HG02938 (cell line): ENCODE data around the gene SIRPG.
"Not testable (repeated sequence)": the region's sequence is repeated elsewhere in the genome, so short reads cannot be mapped to it uniquely, and the experiment has no call there.

Experiments used
- ATAC-seq: cut with Tn5 transposase; IDR thresholded peaks from one replicate; pipeline ENCODE4 v1.9.1; 2021; ENCODE audit warnings: mild to moderate bottlenecking, moderate library complexity; ENCODE audit not compliant: unreplicated experiment

The SIRPG gene

DNA sequence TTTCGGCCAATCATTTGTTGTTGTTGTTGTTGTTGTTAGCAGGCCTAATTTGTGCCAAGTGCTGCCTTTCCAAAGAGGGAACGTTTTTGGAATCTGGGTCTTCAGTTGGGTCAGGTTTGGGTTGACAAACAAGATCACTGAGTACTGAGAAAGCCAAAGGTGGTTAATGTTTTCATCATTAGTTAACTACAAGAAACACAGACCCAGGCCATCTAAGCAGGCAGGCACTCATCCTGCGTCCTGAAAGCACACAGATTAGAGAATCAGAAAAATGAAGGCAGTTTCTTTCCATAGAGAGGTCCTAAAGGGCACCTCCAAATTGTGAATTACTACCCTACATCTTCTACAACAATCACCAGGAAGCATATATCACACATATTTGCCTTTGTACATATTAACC lies 15.1 kb upstream of the SIRPG start:
- no peak for ATAC-seq

DNA sequence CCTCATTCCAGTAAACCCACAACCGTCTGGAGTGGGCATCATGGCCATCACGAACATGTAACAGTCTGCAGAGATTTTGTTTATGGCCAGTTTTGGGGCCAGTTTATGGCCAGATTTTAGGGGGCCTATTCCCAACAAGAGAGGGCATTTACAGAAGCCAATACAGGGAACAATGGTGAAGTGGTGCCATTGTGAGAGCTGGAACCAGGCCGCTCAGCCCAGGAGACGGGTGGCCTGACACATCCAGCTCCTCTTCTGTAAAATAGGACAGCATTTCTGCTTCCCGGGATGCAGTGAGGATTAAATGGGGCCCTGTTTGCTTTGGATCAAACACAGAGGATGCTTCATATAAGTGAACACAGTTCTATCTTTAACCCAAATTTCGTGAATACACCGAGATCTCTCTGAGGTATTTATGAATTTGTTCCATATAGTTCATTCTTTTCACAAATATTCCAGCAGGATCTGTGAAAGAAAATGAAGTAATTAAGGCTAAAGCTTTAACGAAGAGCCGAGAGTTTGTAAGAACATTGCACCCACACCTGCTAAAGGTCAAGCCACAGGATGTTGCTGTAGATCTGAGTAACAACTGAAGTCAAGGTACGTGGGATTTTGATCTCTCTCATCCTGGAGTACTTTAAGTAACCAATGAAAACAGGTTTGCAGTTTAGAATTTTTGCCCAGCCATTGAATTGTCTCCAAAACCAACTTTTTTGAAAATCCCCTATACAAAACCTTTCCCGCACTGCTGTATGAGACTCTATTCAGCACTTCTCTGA lies 14.5 kb upstream of the SIRPG start:
- no peak for ATAC-seq

DNA sequence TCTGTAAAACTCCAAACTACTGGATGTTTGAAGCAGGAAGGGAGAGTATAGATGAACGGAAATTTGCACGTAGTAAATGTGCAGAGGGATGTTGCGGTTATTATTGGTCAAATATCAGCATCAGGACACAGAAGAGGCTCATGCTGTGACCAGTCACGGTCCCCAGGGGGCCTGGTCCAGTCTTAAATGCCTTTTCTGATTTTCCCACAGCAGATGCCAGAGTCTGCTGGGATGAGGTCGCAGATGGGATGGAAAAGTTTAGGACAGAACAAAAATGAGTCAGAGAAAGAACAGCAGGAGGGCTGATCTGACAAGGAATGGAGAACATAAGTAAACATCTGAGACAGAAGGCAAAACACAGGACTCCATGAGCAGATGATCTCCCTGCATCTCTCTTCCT lies 11.7 kb upstream of the SIRPG start:
- ATAC-seq = no peak

DNA sequence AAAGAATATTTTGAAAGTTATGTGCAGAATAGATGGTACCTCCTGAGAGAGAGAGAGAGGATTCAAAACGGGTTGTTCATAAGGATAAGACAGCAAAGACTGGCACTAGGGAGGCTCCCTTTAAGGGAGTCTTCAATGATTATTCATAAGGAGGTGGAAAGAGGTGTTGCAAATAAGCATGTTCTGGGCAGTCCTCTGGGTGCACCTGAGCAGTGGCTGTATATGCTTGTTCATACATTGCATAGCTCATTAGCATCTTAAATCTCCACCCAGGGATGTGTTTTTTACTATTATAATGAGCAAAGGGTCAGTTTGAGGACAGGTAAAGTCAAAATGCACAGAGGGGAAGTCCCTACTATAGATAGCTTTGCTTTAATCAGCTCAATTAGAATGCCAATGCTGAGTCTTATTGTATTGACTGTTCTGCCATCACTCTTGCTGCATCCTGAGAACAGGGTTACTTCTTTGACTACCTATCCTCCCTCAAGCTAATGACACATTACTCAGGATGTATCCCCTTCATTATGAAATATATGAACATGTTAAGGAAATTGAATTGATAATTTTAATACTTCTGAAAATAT lies 10.0 kb upstream of the SIRPG start:
- ATAC-seq = no peak

DNA sequence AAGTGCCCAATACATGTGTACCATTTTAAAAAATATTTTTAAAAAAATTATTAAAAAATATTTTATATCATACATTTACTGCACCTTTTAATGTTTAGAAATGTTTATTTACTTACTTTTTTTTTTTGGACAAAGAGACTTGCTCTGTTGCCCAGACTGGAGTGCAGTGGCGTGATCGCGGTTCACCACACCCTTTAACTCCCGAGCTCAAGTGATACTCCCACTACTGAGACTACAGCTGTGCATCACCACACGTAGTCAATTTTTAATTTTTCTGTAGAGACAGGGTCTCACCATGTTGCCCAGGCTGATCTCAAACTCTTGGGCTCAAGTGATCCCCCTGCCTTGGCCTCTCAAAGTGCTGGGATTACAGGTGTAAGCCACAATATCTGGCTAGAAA lies 9.2 kb upstream of the SIRPG start:
- ATAC-seq = no peak

DNA sequence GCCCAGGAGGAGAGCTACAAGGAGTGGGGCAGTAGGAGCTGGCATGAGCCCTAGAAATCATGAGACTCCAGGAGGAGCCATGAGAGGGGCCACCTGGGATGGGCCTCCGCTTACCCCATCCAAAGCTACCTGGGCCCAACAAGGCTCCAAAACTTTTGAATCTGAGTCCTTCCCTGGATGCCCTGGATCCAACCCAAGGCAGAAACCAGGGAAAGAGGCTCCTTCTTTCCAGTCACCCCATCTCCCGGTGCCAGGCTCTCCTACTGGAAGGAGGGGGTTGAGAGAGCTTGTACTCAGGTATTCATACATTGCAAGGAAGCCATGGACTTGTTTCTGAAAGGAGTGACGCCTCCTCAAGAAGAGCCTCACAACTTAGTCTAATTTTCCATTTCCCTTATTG lies 7.8 kb upstream of the SIRPG start:
- ATAC-seq = no peak

DNA sequence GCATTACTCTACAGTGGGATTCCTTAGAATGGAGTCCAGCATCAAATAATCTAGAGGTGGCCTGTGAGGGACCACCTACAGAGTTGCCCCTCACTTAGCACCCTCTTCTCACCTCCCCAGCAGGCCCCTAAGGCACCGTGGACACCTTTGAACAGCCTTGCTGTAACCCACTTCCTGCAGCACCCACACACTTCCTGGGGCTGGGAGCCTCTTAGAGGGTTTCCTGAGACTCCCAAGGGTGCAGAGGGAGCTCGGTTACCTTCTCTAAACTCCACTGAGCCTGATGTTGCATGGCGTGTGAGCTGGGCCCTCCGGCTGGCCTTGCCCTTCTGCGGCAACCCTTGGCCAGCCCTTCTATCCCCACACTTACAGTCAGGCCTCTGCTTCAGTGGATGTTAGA lies 7.3 kb upstream of the SIRPG start:
- ATAC-seq = no peak

DNA sequence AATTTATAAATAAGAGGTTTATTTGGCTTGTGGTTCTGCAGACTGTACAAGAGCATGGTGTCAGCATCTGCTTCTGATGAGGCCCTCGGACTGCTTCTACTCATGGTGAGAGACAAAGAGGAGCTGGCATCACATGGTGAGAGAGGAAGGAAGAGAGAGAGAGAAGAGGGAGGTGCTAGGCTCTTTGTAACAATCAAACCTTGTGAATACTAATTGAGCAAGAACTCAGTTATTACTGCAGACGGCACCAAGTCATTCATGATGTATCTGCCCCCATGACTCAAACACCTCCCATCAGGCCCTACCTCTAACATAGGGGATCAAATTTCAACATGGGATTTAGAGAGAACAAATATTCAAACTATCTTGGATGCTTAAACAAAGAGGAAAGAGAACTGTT lies 6.3 kb upstream of the SIRPG start:
- ATAC-seq = no peak

DNA sequence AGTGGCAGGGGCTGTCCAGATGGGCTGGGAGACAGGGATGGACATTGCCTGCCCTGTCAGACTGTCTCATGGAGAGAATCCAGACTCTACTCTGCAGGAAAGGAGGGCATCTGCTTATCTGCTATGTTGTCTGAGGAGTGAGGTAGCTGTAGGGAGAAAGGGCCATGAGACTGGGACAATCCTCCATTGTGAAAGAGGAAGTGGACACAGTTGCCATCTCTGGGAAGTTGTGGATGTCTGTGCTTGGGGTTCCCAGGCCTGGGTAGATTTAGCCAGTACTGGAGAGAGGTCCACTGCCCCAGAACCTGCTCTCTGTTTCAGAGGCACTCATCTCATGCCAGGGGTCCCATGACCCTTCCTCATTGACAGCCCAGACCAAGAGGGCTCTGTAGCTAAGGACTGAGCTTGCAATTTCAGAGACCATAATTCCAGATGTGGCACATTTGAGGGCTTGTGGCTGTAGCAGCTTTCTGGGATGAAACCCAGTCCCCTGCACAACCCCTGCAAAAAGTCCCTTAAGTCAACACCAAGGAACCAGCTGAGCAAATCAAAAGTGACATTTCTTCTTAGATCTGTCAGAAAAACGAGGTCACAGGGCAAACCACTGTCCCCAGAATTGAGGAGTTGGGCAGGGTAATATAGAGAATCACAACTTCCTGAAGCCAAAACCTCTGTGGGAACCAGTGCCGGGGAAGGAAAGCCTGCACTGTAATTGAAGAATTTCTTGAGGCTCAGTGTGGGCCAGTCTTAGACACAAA lies 4.1 kb upstream of the SIRPG start:
- ATAC-seq = no peak

DNA sequence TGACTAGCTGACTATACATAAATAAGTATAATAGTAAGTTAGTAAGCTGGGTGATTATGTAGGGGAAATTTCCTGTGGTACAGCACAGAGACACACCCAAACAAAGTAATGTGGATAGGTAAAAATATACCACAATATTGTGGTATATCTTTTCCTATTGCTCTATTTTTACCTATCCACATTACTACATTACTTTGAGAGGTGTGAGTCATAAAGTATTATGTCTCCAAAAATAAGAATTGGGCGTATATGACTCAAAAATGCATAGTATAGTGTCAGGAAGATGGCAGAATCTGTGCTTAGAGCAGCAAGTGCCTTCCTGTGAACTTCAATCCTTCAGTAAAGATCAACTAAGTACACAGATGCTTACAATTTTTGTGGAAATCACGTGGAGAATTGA lies 2.7 kb upstream of the SIRPG start:
- ATAC-seq = no peak

DNA sequence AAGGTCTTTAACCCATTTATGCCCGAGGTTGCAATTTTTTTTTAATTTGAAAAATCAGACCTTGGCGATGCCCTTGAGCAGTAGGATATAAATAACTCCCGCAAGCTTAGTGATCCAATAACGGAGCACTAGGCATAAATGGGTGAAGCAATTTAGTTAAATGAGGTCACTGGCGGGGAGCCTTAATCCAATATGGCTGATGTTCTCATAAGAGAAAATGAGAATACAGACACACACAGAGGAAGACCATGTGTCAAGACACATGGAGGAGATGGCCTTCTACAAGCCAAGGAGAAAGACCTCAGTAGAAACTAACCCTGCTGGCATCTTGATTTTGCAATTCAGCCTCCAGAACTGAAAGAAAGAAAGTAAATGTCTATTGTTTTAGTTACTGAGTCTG lies 735 bp downstream of the SIRPG start:
- no peak for ATAC-seq

DNA sequence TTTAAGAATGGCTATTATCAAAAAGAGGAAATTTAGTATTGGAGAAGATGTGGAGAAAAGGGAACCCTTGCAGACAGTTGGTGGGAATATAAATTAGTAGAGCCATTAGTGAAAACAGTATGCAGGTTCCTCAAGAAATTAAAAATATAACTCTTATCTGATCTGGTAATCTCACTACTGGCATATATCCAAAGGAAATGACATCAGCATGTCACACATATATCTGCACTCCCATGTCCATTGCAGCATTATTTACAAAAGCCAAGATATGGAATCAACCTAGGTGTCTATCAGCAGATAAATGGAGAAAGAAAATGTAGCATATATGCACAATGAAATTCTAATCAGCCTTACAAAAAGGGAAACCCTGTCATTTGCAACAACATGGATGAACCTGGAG lies 2.6 kb downstream of the SIRPG start:
- no peak for ATAC-seq

DNA sequence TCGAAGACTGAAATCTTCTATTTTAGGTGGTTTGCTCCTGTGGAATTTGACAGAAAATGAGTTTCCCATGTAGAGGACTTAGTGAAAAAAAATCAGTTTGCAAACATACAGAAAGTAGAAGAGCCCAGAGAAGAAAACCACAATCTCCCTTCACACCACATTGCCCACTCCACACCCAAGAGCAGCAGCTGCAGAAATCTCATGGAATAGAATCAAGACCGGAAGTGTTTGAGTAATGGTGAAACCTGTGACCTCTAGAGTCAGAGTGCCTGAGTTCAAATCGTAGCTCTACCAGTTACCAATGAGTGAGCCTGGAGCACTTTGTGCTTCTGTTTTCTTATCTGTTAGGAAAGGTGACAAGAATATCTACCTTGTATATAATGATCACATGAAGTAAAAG lies 4.6 kb downstream of the SIRPG start:
- ATAC-seq = no peak

DNA sequence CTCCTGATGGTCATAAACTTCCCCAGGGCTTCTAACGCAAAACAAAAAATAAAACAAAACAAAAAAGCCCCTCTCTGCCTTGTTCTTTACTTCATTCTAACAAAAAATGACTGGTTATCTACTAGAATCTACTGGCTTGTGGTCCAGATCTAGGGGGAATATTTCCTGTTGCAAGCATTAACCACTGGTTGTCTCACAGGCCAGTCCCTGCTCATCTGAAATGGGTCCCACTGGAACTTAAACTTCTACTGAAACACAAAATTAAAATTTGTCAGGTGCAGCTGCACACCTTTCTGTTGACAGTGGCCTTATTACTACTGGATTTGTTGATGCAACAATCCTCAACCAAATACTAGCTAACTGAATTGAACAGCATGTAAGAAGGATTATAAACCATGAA lies 5.5 kb downstream of the SIRPG start:
- no peak for ATAC-seq

DNA sequence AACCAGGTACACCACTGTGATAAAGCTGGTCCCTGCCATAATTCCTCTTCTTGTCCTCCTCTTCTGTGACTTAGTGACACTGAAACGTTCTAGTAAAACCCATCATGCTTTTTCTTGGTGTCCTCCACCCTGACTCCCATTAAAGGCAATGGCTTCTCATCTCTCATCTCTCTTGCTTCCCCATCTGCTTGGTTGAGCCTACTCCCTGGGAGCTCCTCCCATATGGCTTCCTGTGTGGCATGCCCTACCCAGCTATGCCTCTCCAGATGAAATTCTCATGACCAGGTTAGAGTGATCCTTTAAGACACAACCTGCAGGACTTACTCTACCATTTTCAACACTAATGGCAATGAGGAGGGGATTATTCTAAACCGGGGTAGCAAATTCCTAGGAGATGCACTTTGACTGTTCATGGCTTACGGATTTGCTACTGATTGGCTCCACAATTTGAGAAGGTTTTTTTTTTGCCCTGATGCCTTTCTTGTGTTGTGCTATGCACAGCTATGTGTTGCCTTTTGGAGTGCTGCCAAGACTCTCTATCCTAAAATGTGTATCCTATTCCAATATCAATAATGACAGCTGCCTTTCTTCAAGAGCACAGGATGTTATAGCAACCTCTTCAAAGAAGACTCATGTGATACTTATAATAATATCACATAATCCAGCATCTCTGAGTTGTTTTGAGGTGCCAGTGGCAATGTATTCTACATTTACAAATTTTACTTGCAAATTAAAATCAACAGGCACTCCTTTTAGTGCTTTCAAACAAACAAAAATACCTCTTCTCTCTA lies 6.1 kb downstream of the SIRPG start:
- no peak for ATAC-seq

DNA sequence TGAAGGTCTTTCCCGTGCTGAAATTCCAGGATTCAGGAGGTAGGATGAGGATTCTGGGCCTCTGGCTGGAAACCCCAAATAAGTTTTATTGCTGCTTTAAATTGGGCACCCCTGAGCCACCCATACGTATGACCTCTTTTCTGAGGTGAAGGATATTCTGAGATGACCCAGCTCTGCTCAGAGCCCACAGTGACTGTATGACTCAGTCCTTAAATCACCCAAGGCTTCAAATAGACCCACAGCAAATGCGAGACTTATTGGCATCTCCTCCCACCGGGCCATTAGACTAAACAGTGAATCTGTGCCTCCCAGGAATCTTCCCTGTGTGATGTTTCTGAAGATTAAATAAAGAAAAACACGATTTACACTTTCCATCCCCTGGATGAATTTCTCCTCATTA lies 9.5 kb downstream of the SIRPG start:
- no peak for ATAC-seq

DNA sequence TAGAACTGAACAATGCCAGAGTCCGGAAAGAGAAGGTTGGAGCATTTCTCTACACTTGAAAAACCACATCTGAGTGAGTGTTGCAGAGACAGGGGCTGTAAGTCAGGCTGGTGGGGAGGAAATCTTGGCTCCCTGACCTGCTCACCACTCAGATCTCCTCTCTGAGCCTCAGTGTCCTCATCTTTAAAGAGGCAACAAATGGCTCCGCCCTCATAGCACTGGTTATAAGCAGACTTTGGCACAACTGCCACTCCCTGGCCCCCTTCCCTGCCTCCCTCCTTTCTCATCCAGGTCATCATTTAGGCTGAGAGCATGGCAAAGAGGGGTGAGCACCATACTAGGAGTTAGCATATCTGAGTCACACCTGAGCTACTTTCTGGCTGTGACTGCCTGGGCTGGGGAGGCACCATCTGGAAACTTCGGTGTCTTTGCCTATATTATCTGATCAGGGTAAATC lies 10.6 kb downstream of the SIRPG start:
- ATAC-seq = no peak

DNA sequence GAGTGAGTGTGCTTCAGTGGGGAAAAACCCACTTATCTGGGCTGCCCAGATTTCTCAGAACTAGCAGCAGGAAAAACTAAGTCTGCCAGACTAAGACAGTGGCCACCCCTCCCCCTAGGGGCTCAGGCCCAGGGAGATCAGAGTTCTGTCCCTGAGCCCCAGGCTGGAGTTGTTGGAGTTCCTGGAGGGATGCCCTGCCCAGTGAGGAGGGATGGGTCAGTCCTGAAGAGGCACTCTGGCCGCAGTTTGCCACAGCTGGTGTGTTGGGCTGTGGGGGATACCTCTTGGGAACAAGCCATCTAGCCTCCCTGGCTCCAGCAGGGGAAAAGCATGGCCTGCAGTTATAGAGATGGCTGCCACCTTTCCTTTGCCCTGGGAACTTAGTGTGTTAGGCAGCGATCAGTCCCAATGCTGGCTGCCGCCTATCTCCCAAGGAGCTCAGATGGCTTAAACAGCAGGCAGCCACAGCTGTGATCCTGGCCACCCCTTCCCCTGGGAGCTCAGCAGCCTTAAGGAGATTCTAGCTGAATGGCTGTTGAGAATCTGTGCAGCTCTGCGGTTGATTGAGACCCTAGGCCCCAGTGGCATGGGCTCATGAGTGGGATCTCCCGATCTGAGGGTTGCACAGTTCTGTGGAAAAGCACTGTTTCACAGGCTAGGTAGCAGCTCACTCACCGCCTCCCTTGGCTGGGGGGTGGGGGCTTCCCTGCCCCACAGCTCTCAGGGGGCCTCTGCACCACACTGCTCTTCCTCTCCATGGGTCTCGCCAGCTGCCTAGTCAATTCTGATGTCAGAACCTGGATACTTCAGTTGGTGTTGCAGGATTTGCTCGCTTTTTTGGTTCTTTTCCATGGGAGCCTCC lies 13.2 kb downstream of the SIRPG start:
- no peak for ATAC-seq

DNA sequence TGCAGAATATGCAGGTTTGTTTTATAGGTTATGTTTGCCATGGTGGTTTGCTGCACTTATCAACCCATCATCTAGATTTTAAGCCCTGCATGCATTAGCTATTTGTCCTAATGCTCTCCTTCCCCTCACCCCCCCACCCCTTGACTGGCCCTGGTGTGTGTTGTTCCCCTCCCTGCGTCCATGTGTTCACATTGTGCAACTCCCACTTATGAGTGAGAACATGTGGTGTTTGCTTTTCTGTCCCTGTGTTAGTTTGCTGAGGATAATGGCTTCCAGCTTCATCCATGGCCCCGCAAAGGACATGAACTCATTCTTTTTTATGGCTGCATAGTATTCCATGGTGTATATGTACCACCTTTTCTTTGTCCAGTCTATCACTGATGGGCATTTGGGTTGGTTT lies 18.9 kb downstream of the SIRPG start:
- not testable (repeated sequence) for ATAC-seq

DNA sequence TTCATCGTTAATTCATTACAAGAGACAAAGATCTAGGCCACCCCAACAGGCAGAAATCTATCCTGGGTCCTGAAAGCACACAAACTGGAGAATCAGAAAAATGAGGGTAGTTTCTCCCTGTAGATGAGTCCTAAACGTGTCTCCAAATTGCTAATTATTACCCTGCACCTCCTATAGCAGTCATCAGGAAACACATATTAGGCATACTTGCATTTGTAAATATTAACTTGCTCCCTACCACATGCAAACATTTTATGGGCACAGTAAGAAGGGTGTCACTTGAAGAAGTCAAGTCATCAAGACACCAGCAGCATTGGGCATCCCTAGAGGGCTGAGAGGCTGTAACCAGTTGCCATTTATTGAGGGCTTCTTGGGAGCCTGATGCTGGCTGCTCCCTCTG lies 19.8 kb downstream of the SIRPG start:
- ATAC-seq = no peak
